Hepatocyte (in vitro differentiated cells): ENCODE data around the gene SNED1.

Experiments used
- EZH2 ChIP-seq: fragments of 200-600 bp; sonication (generic); IDR thresholded peaks from 2 replicates; pipeline ENCODE4 v1.6.1; 2016; ENCODE audit warnings: antibody characterized with exemption, mild to moderate bottlenecking, borderline replicate concordance
- EZH2phosphoT487 ChIP-seq: fragments of 200-600 bp; sonication (generic); IDR thresholded peaks from one replicate; pipeline ENCODE4 v1.6.1; 2018; ENCODE audit warnings: antibody characterized with exemption, mild to moderate bottlenecking, low read depth, moderate library complexity; ENCODE audit not compliant: unreplicated experiment, severe bottlenecking
- TF ChIP-seq, protein P1 (sequence below): fragments of 200-600 bp; sonication (generic); IDR thresholded peaks from 2 replicates; pipeline ENCODE4 v1.5.1; 2016; ENCODE audit warnings: antibody characterized with exemption, mild to moderate bottlenecking; ENCODE audit not compliant: poor library complexity

DNA sequence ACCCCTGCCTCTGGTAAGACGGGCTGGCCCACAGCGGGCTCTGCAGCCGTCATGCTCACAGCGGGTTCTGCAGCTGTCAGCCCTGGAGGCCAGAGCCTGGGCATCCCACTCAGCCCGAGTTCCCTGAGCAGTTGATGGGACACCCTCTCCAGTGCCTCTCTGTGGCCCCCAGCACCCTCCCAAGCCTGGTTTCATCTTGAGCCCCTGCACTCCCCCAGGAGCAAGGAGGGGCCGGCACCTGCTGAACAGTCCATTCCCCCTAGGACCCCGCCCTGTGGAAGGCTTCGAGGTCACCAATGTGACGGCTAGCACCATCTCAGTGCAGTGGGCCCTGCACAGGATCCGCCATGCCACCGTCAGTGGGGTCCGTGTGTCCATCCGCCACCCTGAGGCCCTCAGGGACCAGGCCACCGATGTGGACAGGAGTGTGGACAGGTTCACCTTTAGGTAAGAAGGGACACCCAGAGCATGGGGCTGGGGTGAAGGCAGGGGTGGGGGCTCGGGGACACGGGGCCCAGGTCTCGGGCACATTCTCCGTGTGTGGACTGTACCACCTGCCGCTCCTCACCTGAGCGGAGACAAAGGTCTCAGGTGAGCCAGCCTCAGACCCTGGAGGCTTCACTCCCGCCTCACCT, 69.2 kb downstream of the SNED1 start:
- TF ChIP-seq, protein P1, sequence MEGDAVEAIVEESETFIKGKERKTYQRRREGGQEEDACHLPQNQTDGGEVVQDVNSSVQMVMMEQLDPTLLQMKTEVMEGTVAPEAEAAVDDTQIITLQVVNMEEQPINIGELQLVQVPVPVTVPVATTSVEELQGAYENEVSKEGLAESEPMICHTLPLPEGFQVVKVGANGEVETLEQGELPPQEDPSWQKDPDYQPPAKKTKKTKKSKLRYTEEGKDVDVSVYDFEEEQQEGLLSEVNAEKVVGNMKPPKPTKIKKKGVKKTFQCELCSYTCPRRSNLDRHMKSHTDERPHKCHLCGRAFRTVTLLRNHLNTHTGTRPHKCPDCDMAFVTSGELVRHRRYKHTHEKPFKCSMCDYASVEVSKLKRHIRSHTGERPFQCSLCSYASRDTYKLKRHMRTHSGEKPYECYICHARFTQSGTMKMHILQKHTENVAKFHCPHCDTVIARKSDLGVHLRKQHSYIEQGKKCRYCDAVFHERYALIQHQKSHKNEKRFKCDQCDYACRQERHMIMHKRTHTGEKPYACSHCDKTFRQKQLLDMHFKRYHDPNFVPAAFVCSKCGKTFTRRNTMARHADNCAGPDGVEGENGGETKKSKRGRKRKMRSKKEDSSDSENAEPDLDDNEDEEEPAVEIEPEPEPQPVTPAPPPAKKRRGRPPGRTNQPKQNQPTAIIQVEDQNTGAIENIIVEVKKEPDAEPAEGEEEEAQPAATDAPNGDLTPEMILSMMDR: no peak
- TF ChIP-seq EZH2phosphoT487 (no peak), EZH2 (no peak)
